Measurements from ENCODE around the gene IMP4. TPM values are rescaled to one million over a fixed set of nuclear protein-coding genes. Genes with fewer than 3 reads are reported as not detected.

Gene IMP4
- polyA plus RNA-seq, 2 donors, result 42.7 to 74.4 TPM

DNA sequence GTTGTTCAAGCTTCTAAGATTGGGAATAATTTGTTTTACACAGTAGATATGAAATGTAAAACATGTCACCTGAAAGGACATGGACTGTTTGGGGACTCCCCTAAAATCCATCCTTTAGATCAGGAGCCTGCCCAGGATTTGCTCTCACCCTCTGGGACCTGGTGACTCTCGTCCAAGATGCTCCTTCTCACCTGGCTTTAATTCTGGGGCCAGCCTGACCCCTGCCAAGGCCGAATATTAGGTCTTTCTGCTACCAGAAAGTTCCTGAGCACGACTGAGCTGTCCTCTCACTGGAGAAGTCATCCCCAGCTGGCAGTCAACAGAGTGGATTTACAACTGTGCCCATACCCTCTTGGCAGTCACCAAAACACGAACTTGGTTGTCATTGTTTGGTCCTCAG lies 38.4 kb downstream of the IMP4 start:
- no peaks in the 10 kb centered on the region for H3K36me3 ChIP-seq (ENCODE audit: control insufficient read depth in 2 of 2, insufficient read depth in 2 of 2, low read length in 1 of 2)
- no peaks in the 10 kb centered on the region for H3K27me3 ChIP-seq (ENCODE audit: control insufficient read depth in 1 of 2, insufficient read depth in 2 of 2, low read length in 2 of 2)
- no peak overlapping the region for H3K27ac ChIP-seq (ENCODE audit: low read depth in 2 of 2, low read length in 1 of 2)
- WGBS, 2 donors, result 86 to 88% methylated on average over 4 of the region's 4 CpGs
- H3K4me3 ChIP-seq (ENCODE audit: low read depth in 1 of 2, low read length in 2 of 2), result no peak overlapping the region
- H3K9me3 ChIP-seq (ENCODE audit: control insufficient read depth in 2 of 2, insufficient read depth in 1 of 2, low read depth in 1 of 2, low read length in 1 of 2), result no peaks in the 10 kb centered on the region
- no peaks in the 10 kb centered on the region for H3K4me1 ChIP-seq (ENCODE audit: control insufficient read depth in 2 of 2, insufficient read depth in 2 of 2, low read length in 1 of 2)

DNA sequence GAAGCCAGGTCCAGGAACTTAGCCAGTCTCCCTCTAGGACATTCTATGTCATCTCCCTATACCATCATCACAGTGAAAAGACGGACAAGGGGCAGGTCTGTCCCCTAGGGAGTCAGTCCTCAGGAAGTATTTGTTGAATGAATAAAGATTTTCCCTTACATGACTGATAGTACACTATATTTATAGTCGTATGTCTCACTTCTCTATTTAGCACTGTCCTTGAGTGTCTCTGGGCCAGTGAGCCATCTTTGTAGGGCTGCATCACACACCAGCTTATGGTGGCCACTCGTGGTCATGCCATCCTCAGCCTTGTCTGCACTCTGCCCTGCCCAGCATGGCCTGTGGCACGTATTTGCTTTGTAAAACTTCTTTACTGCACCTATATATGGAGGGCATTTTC lies 38.9 kb downstream of the IMP4 start:
- Histone ChIP-seq H3K27me3 (ENCODE audit: control insufficient read depth in 1 of 2, insufficient read depth in 2 of 2, low read length in 2 of 2) (no peaks in the 10 kb centered on the region), H3K27ac (ENCODE audit: low read depth in 2 of 2, low read length in 1 of 2) (no peak overlapping the region), H3K9me3 (ENCODE audit: control insufficient read depth in 2 of 2, insufficient read depth in 1 of 2, low read depth in 1 of 2, low read length in 1 of 2) (no peaks in the 10 kb centered on the region), H3K36me3 (ENCODE audit: control insufficient read depth in 2 of 2, insufficient read depth in 2 of 2, low read length in 1 of 2) (no peaks in the 10 kb centered on the region), H3K4me1 (ENCODE audit: control insufficient read depth in 2 of 2, insufficient read depth in 2 of 2, low read length in 1 of 2) (no peaks in the 10 kb centered on the region), H3K4me3 (ENCODE audit: low read depth in 1 of 2, low read length in 2 of 2) (no peak overlapping the region)
- 86% methylated on average over 4 of the region's 4 CpGs for WGBS, 2 donors

DNA sequence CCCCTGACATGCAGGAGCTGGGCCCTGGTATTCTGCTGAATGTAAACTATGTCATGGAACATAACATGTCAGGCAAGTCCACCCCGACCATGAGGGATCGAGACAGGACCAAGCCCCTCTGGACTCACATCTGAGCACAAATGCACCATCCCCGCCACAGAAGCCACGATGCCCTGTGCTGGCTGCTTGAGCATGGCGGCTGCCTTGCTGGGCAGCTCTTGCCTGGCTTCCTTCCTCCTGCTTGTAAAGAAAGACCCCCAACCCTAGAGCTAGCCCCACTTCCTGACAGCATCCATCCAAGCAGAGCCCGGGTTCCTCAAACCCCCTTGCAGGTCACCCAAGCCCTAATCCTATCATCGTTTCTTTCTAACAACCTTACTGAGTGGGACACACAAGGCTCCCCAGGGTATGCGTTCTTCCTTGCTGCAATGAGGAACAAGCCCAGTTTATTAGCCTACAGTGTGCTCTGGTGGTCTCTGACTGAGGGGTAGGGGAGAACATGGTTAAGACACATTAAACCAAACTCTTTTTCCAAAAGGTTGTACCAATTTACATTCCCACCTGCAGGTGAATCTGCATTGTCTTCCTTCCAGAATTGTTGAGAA lies 39.7 kb downstream of the IMP4 start:
- Histone ChIP-seq H3K4me3 (ENCODE audit: low read depth in 1 of 2, low read length in 2 of 2) (no peak overlapping the region), H3K27ac (ENCODE audit: low read depth in 2 of 2, low read length in 1 of 2) (no peak overlapping the region), H3K27me3 (ENCODE audit: control insufficient read depth in 1 of 2, insufficient read depth in 2 of 2, low read length in 2 of 2) (no peaks in the 10 kb centered on the region), H3K9me3 (ENCODE audit: control insufficient read depth in 2 of 2, insufficient read depth in 1 of 2, low read depth in 1 of 2, low read length in 1 of 2) (no peaks in the 10 kb centered on the region), H3K4me1 (ENCODE audit: control insufficient read depth in 2 of 2, insufficient read depth in 2 of 2, low read length in 1 of 2) (no peaks in the 10 kb centered on the region), H3K36me3 (ENCODE audit: control insufficient read depth in 2 of 2, insufficient read depth in 2 of 2, low read length in 1 of 2) (no peaks in the 10 kb centered on the region)
- 89 to 96% methylated on average over 8 of the region's 8 CpGs for WGBS, 2 donors

DNA sequence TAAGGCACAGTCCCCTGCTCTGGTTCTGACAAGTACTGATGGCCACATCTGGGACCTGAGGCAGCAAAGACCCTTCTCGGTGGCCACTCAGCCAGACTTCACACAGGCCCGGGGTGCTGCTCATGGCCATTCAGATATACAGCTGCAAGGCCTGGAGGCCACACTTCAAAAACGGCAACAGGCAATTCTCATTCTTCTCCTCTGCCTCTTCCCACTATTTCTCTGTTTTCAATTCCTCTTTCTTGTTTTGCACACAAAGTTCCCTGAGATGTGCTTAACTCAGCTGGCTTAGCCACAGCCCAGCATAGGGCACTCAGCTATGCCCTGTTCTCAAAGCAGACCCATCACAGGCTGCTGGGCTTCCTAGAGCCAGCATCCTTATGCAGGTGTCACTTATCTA lies 43.0 kb downstream of the IMP4 start:
- Histone ChIP-seq H3K36me3 (ENCODE audit: control insufficient read depth in 2 of 2, insufficient read depth in 2 of 2, low read length in 1 of 2) (no peaks in the 10 kb centered on the region), H3K4me3 (ENCODE audit: low read depth in 1 of 2, low read length in 2 of 2) (no peak overlapping the region), H3K9me3 (ENCODE audit: control insufficient read depth in 2 of 2, insufficient read depth in 1 of 2, low read depth in 1 of 2, low read length in 1 of 2) (no peaks in the 10 kb centered on the region), H3K27ac (ENCODE audit: low read depth in 2 of 2, low read length in 1 of 2) (no peak overlapping the region), H3K27me3 (ENCODE audit: control insufficient read depth in 1 of 2, insufficient read depth in 2 of 2, low read length in 2 of 2) (no peaks in the 10 kb centered on the region), H3K4me1 (ENCODE audit: control insufficient read depth in 2 of 2, insufficient read depth in 2 of 2, low read length in 1 of 2) (peaks cover 0 to 1% of the 10 kb centered on the region in 2 donors)
- 84 to 90% methylated on average over 3 of the region's 3 CpGs for WGBS, 2 donors

DNA sequence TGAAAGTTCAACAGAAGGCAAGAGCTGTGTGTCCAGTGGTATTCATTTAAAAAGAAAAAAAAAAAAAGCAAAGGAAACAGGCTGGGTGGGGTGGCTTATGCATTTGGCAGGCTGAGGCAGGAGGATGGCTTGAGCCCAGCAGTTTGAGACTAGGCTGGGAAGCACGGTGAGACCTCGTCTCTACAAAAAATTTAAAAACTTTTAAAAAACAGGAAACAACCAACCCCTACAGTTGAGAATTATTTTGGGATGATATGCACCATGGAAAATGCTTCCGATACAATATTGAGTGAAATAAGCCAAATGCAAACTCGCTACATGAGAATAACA lies 44.3 kb downstream of the IMP4 start:
- Histone ChIP-seq H3K36me3 (ENCODE audit: control insufficient read depth in 2 of 2, insufficient read depth in 2 of 2, low read length in 1 of 2) (no peaks in the 10 kb centered on the region), H3K27ac (ENCODE audit: low read depth in 2 of 2, low read length in 1 of 2) (no peak overlapping the region), H3K4me1 (ENCODE audit: control insufficient read depth in 2 of 2, insufficient read depth in 2 of 2, low read length in 1 of 2) (peaks cover 0 to 4% of the 10 kb centered on the region in 2 donors), H3K4me3 (ENCODE audit: low read depth in 1 of 2, low read length in 2 of 2) (no peak overlapping the region), H3K9me3 (ENCODE audit: control insufficient read depth in 2 of 2, insufficient read depth in 1 of 2, low read depth in 1 of 2, low read length in 1 of 2) (no peaks in the 10 kb centered on the region), H3K27me3 (ENCODE audit: control insufficient read depth in 1 of 2, insufficient read depth in 2 of 2, low read length in 2 of 2) (no peaks in the 10 kb centered on the region)
- 44% methylated on average over 4 of the region's 4 CpGs for WGBS, 2 donors

DNA sequence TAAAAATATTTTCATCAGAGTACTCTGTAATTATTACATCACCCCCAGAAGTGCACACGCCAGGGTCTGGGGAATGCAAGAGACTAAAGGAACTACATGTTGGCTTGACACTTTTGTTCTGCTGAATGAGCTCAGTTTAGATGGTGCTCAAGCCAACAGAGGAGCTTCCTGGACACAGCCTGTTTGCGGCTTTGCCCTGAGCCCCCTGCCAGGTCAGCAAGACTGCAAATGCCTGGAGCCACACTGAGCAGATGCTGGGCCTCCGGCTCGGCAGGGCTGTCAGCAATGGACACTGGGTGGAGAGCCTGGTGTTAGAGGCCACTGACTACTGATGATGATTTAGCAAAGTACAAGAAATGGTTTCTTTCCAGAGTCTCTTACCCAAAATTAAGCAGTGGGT lies 45.1 kb downstream of the IMP4 start:
- WGBS, 2 donors, result 72 to 74% methylated on average over 4 of the region's 4 CpGs

DNA sequence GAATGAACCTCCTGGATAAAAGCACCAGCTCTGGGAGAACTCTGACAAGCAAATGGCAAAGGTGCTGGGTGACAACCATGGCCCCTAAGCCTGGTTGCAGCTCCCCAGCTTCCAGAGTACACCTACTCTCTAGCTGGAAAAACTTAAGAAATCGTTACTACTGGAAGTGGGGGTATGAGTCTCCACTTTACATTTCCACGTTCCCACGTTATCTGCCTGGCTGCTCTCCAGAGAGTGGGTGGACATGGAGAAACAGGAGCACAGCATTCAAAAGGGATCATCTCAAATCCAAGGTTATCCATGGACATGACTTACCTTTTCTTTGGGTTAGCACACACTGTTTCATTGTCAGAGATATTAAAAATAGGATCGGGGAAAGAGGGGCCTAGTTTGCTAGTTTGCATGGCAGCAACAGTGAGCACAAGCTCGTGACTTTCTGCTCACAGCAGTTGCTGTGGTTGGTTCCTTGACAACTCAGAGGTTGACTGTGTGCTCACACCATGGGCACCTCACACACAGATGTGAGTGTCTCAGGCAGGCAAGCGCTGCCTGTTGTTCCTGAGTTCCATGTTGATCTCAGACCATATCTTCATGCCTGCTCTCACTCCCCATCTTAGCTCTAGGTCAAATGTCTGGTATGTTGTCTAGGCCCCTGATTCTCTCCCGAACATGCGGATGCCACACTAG lies 45.7 kb downstream of the IMP4 start:
- Histone ChIP-seq H3K4me1 (ENCODE audit: control insufficient read depth in 2 of 2, insufficient read depth in 2 of 2, low read length in 1 of 2) (peaks cover 0 to 4% of the 10 kb centered on the region in 2 donors), H3K36me3 (ENCODE audit: control insufficient read depth in 2 of 2, insufficient read depth in 2 of 2, low read length in 1 of 2) (no peaks in the 10 kb centered on the region), H3K27me3 (ENCODE audit: control insufficient read depth in 1 of 2, insufficient read depth in 2 of 2, low read length in 2 of 2) (no peaks in the 10 kb centered on the region), H3K4me3 (ENCODE audit: low read depth in 1 of 2, low read length in 2 of 2) (no peak overlapping the region), H3K27ac (ENCODE audit: low read depth in 2 of 2, low read length in 1 of 2) (no peak overlapping the region), H3K9me3 (ENCODE audit: control insufficient read depth in 2 of 2, insufficient read depth in 1 of 2, low read depth in 1 of 2, low read length in 1 of 2) (no peaks in the 10 kb centered on the region)
- WGBS, 2 donors, result 75 to 84% methylated on average over 8 of the region's 8 CpGs

More for the DNA sequence above, 45.1 kb downstream of the IMP4 start:
- Histone ChIP-seq H3K27ac (ENCODE audit: low read depth in 2 of 2, low read length in 1 of 2) (no peak overlapping the region), H3K4me3 (ENCODE audit: low read depth in 1 of 2, low read length in 2 of 2) (no peak overlapping the region), H3K9me3 (ENCODE audit: control insufficient read depth in 2 of 2, insufficient read depth in 1 of 2, low read depth in 1 of 2, low read length in 1 of 2) (no peaks in the 10 kb centered on the region), H3K36me3 (ENCODE audit: control insufficient read depth in 2 of 2, insufficient read depth in 2 of 2, low read length in 1 of 2) (no peaks in the 10 kb centered on the region), H3K27me3 (ENCODE audit: control insufficient read depth in 1 of 2, insufficient read depth in 2 of 2, low read length in 2 of 2) (no peaks in the 10 kb centered on the region), H3K4me1 (ENCODE audit: control insufficient read depth in 2 of 2, insufficient read depth in 2 of 2, low read length in 1 of 2) (peaks cover 0 to 4% of the 10 kb centered on the region in 2 donors)

DNA sequence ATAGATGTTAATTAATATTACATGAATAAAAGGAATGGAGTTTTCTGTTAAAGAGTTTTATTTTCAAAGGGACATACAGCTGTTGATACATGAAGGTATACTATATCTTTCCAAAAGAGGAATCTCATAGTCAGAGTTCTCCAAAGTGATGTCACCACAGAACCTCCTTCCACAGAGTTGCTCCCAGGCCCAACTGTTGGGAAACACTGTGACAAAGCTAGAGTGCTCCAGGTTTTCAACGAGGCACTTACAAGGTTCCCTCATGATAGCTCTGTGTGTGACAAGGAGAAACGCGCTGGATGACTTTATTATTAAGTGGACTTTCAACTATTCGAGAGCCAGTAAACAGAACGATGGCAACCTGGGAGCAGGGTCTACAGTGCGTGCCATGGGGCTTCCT lies 46.7 kb downstream of the IMP4 start:
- Histone ChIP-seq H3K9me3 (ENCODE audit: control insufficient read depth in 2 of 2, insufficient read depth in 1 of 2, low read depth in 1 of 2, low read length in 1 of 2) (no peaks in the 10 kb centered on the region), H3K27me3 (ENCODE audit: control insufficient read depth in 1 of 2, insufficient read depth in 2 of 2, low read length in 2 of 2) (no peaks in the 10 kb centered on the region), H3K27ac (ENCODE audit: low read depth in 2 of 2, low read length in 1 of 2) (no peak overlapping the region), H3K4me1 (ENCODE audit: control insufficient read depth in 2 of 2, insufficient read depth in 2 of 2, low read length in 1 of 2) (peaks cover 0 to 4% of the 10 kb centered on the region in 2 donors), H3K4me3 (ENCODE audit: low read depth in 1 of 2, low read length in 2 of 2) (no peak overlapping the region), H3K36me3 (ENCODE audit: control insufficient read depth in 2 of 2, insufficient read depth in 2 of 2, low read length in 1 of 2) (no peaks in the 10 kb centered on the region)
- WGBS, 2 donors, result 94% methylated on average over 6 of the region's 6 CpGs

DNA sequence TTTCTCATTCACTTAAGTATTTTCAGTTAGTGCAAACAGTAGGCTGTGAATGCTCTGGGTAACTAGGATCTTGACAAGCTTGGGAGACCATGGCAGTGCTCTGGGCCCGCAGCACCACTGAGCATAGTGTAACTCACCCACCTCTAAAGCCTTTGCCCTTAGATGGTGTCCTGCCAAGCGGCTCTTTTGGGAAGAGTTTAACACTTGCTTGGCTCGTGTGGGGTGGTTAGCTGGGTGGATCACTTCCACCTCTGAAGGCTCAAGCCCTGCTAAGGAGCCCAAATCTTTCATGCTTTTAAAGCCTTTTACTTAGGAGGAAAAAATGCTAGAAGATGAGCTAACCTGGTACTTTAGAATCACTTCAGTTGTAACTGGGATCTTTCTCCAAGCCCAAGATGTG lies 47.1 kb downstream of the IMP4 start:
- 85 to 90% methylated on average over 3 of the region's 3 CpGs for WGBS, 2 donors
- Histone ChIP-seq H3K9me3 (ENCODE audit: control insufficient read depth in 2 of 2, insufficient read depth in 1 of 2, low read depth in 1 of 2, low read length in 1 of 2) (no peaks in the 10 kb centered on the region), H3K27me3 (ENCODE audit: control insufficient read depth in 1 of 2, insufficient read depth in 2 of 2, low read length in 2 of 2) (no peaks in the 10 kb centered on the region), H3K4me1 (ENCODE audit: control insufficient read depth in 2 of 2, insufficient read depth in 2 of 2, low read length in 1 of 2) (peaks cover 0 to 4% of the 10 kb centered on the region in 2 donors), H3K27ac (ENCODE audit: low read depth in 2 of 2, low read length in 1 of 2) (no peak overlapping the region), H3K36me3 (ENCODE audit: control insufficient read depth in 2 of 2, insufficient read depth in 2 of 2, low read length in 1 of 2) (no peaks in the 10 kb centered on the region), H3K4me3 (ENCODE audit: low read depth in 1 of 2, low read length in 2 of 2) (no peak overlapping the region)

DNA sequence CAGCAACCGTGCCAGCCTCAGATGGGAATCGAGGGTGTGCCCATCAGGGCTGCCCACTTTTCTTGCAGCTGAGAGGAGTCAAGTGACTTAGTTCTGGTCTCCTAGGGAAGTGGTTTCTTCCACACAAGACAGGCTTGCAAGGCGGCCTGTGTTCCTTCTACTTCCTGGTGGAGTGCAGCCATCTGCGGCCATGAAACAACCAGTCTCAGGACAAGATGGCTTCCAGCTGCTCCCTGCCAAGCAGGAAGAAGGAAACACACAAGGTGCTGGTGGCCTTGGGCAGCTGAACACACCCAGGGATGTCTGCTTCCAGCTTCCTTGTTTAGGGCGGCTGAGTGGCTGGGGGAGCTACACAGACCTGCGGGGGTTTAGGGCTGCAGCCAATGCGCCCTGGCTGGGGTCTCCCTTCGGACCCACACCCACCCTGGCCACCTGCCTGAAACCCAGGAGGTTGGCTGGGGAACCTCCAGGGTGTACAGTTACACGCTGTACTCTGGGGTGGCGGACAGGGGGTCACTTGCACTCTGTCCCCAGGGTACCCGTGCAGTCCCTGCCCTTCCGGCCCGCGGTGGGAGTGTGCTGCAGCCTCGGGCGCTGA lies 47.9 kb downstream of the IMP4 start:
- Histone ChIP-seq H3K4me3 (ENCODE audit: low read depth in 1 of 2, low read length in 2 of 2) (peak overlapping the region; percentile 69 to 72), H3K27ac (ENCODE audit: low read depth in 2 of 2, low read length in 1 of 2) (peak overlapping the region; percentile 78 to 91), H3K4me1 (ENCODE audit: control insufficient read depth in 2 of 2, insufficient read depth in 2 of 2, low read length in 1 of 2) (peaks cover 0 to 4% of the 10 kb centered on the region in 2 donors), H3K36me3 (ENCODE audit: control insufficient read depth in 2 of 2, insufficient read depth in 2 of 2, low read length in 1 of 2) (no peaks in the 10 kb centered on the region), H3K9me3 (ENCODE audit: control insufficient read depth in 2 of 2, insufficient read depth in 1 of 2, low read depth in 1 of 2, low read length in 1 of 2) (no peaks in the 10 kb centered on the region), H3K27me3 (ENCODE audit: control insufficient read depth in 1 of 2, insufficient read depth in 2 of 2, low read length in 2 of 2) (no peaks in the 10 kb centered on the region)
- WGBS, 2 donors, result 44 to 59% methylated on average over 10 to 16 of the region's 16 CpGs
